Parathyroid adenoma (tissue), 2 donors: Measurements from ENCODE around the gene PLXDC1.

ENCODE experiments used
- H2AFZ ChIP-seq: fragments of 300-600 bp; sonication (generic); one replicate; pipeline ENCODE4 v1.7.0; 2017; ENCODE audit warnings: antibody characterized with exemption, mild to moderate bottlenecking
- H3K27ac ChIP-seq: fragments of 300-600 bp; sonication (generic); one replicate; pipeline ENCODE4 v1.7.0; 2017
- H3K27me3 ChIP-seq: fragments of 300-600 bp; sonication (generic); one replicate; pipeline ENCODE4 v1.7.0; 2017; ENCODE audit warnings: low read length; ENCODE audit not compliant: control insufficient read depth, insufficient read depth
- H3K36me3 ChIP-seq: fragments of 300-600 bp; sonication (generic); one replicate; pipeline ENCODE4 v1.7.0; 2017; ENCODE audit warnings: low read length; ENCODE audit not compliant: control insufficient read depth, insufficient read depth
- H3K4me1 ChIP-seq: fragments of 300-600 bp; sonication (generic); one replicate; pipeline ENCODE4 v1.7.0; 2017; ENCODE audit warnings: control low read depth
- H3K4me2 ChIP-seq: fragments of 300-600 bp; sonication (generic); one replicate; pipeline ENCODE4 v1.7.0; 2017; ENCODE audit warnings: low read length
- H3K4me3 ChIP-seq: fragments of 300-600 bp; sonication (generic); one replicate; pipeline ENCODE4 v1.7.0; 2017; ENCODE audit warnings: low read depth, low read length
- H3K79me2 ChIP-seq: fragments of 300-600 bp; sonication (generic); one replicate; pipeline ENCODE4 v1.7.0; 2017; ENCODE audit warnings: control low read depth
- H3K9ac ChIP-seq: fragments of 300-600 bp; sonication (generic); one replicate; pipeline ENCODE4 v1.7.0; 2017; ENCODE audit warnings: mild to moderate bottlenecking
- H3K9me3 ChIP-seq: fragments of 300-600 bp; sonication (generic); one replicate; pipeline ENCODE4 v1.7.0; 2017; ENCODE audit warnings: low read length; ENCODE audit not compliant: control insufficient read depth
- TF ChIP-seq, protein P1 (sequence below): fragments of 300-600 bp; sonication (generic); IDR thresholded peaks from one replicate; pipeline ENCODE4 v1.7.0; 2017; ENCODE audit warnings: antibody characterized with exemption, mild to moderate bottlenecking
- donor health status: primary hyperparathyroidism.

The PLXDC1 gene

DNA sequence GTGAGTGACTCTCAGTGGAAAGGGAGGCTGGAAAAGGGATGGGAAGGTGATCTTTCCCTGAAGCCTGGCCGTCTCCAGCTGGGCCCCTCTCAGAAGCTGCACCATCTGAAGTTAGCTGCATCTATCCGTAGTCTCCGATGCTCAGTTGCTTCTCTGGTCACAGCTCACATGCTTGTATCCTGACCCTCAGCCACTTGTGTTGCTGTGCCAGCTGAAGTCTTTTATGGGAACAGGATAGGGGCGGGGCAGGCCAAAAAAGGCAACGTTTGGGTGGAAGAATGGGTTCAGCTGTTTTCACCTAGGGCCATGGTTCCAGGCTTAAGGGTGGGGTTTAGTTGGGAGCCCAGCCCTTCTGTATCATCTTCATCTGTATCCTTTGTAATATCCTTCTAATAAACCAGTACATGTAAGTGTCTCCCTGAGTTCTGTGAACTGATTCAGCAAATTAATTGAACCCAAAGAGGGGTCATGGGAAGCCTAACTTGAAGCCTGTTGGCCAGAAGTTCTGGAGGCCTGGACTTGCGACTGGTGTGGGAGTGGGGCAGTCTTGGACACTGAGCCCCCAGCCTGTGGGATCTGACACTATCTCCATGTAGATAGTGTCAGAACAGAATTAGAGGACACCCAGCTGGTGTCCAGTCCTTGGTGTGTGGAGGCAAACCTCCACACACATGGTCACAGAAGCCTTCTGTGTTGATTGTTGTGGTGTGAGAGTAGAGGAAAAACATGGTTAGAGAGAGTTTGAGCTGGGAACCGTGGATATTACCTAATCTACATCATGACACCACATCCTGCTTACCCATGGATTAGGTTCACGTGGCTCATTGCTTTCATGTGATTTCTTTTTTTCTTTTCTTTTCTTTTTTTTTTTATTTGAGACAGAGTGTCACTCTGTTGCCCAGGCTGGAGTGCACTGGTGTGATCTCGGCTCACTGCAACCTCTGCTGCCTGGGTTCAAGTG is 135.0 kb downstream of the PLXDC1 start:
- H3K27ac ChIP-seq, result no peak overlapping the region

DNA sequence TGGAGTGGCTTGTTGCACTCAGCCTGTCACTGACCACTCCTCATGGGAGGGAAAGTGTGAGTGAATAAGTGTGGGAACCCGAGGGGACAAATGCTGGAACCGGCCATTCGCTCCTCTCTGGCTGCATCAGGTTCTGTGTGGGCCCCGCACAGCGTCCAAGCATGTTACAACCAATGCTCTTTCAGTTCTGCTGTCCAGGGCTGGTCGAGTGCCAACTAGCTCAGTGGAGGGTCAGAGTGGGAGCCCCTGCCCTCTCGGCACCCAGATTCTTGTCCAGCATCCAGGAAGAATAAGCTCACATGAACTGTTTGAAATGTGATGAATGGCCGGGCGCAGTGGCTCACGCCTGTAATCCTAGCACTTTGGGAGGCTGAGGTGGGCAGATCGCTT is 135.9 kb downstream of the PLXDC1 start:
- TF ChIP-seq, protein P1, sequence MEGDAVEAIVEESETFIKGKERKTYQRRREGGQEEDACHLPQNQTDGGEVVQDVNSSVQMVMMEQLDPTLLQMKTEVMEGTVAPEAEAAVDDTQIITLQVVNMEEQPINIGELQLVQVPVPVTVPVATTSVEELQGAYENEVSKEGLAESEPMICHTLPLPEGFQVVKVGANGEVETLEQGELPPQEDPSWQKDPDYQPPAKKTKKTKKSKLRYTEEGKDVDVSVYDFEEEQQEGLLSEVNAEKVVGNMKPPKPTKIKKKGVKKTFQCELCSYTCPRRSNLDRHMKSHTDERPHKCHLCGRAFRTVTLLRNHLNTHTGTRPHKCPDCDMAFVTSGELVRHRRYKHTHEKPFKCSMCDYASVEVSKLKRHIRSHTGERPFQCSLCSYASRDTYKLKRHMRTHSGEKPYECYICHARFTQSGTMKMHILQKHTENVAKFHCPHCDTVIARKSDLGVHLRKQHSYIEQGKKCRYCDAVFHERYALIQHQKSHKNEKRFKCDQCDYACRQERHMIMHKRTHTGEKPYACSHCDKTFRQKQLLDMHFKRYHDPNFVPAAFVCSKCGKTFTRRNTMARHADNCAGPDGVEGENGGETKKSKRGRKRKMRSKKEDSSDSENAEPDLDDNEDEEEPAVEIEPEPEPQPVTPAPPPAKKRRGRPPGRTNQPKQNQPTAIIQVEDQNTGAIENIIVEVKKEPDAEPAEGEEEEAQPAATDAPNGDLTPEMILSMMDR, result no peak
- Histone ChIP-seq H3K4me1 (no peaks in the 10 kb centered on the region), H3K4me3 (no peak overlapping the region), H3K27ac (no peak overlapping the region), H2AFZ (no peak overlapping the region), H3K79me2 (no peaks in the 10 kb centered on the region), H3K9me3 (no peaks in the 10 kb centered on the region), H3K4me2 (no peak overlapping the region), H3K36me3 (no peaks in the 10 kb centered on the region), H3K9ac (no peak overlapping the region), H3K27me3 (no peaks in the 10 kb centered on the region)

More for the DNA sequence above, 135.0 kb downstream of the PLXDC1 start:
- no peak overlapping the region for H3K4me3 ChIP-seq
- H3K36me3 ChIP-seq, result no peaks in the 10 kb centered on the region
- H3K79me2 ChIP-seq, result no peaks in the 10 kb centered on the region
- TF ChIP-seq, protein P1, result no peak
- H3K9me3 ChIP-seq, result no peaks in the 10 kb centered on the region
- H3K4me2 ChIP-seq, result no peak overlapping the region
- H3K4me1 ChIP-seq, result no peaks in the 10 kb centered on the region
- H2AFZ ChIP-seq, result no peak overlapping the region
- H3K27me3 ChIP-seq, result no peaks in the 10 kb centered on the region
- H3K9ac ChIP-seq, result no peak overlapping the region

DNA sequence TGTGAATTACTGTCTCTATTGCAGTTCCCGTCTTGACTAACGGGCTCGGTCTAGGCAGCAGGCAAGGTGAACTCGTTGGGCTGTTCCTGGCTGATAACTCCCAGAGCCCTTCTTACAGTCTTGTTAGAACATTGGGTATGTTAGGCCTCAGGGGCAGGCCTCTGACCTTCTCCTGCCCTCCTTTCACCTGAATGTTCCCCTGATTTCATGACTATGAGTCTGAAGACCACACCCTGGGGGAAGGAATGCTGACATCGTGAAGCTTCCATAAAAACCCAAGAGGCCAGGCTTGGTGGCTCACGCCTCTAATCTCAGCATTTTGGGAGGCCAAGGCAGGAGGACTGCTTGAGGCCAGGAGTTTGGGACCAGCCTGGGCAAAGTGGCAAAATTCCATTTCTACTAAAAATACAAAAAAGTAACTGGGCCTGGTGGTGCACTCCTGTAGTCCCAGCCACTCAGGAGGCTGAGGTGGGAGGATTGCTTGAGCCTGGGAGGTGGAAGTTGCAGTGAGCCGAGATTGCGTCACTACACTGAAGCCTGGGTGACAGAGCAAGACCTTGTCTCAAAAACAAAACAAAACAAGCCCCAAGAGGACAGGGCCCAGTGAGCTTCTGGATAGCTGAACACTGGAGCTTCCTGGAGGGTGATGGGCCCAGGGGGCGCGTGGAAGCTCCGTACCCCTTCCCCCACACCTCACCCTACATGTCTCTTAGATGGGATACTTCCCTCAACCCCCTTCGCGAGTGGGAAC is 136.5 kb downstream of the PLXDC1 start:
- H3K27me3 ChIP-seq, result no peaks in the 10 kb centered on the region
- no peaks in the 10 kb centered on the region for H3K79me2 ChIP-seq
- no peaks in the 10 kb centered on the region for H3K9me3 ChIP-seq
- no peak overlapping the region for H3K27ac ChIP-seq
- H3K4me1 ChIP-seq, result no peaks in the 10 kb centered on the region
- no peak overlapping the region for H3K4me2 ChIP-seq
- TF ChIP-seq, protein P1, result no peak
- H3K9ac ChIP-seq, result no peak overlapping the region
- H3K36me3 ChIP-seq, result no peaks in the 10 kb centered on the region
- H2AFZ ChIP-seq, result no peak overlapping the region
- H3K4me3 ChIP-seq, result no peak overlapping the region

DNA sequence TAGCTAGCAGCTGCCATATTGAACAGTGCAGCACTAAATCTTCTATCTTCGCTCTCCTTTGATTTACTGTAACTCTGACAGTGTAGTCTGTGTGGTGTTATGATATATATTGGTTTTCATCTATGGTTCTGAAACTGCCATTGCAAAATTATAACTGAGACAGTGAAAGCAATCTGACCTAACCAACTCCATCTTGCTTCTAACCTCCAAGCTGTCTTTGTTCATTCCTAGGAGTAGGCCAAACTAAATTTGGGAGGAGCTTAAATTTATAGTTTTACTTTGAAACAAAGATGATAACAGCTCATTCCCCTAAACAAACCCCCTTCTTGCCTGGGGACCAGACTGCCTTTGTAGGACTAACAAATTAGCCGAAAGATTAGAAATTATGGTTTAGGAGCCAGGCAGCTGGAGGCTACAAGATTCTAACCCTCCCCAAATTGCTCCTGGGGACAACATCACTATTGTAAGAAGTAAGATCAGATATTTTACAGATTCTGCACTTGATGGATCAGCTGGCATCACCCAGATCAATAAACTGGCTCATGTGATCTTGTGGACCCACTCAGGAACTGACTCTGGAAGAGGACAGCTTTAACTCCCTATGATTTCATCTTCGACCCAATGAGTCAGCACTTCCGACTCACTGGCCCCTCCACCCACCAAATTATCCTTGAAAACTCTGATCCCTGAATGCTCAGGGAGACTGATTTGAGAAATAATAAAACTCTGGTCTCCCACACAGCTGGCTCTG is 137.2 kb downstream of the PLXDC1 start:
- Histone ChIP-seq H3K4me2 (no peak overlapping the region), H3K36me3 (no peaks in the 10 kb centered on the region), H3K27me3 (no peaks in the 10 kb centered on the region), H2AFZ (no peak overlapping the region), H3K9me3 (no peaks in the 10 kb centered on the region), H3K9ac (no peak overlapping the region), H3K4me3 (no peak overlapping the region), H3K27ac (no peak overlapping the region), H3K79me2 (no peaks in the 10 kb centered on the region), H3K4me1 (no peaks in the 10 kb centered on the region)
- TF ChIP-seq, protein P1, result no peak
